AG04450 (cell line): ENCODE data around the gene THAP7. TPM values are rescaled to one million over a fixed set of nuclear protein-coding genes. Genes with fewer than 3 reads are reported as not detected.

Experiments
- CTCF ChIA-PET: fragments of 300-600, 350-600 bp; formaldehyde crosslinking; extraction: SDS; loops from one replicate; lab custom pipeline; 2022; ENCODE audit warnings: antibody characterized with exemption, inconsistent platforms; lab: Charles Lee
- POLR2A ChIA-PET: fragments of 350-600 bp; formaldehyde crosslinking; extraction: SDS; loops from one replicate; lab custom pipeline; 2021; ENCODE audit warnings: antibody characterized with exemption, inconsistent platforms; lab: Yijun Ruan, JAX
- DNase-seq: peaks from one replicate; pipeline ENCODE4 v3.0.0-alpha.2; 2011; ENCODE audit warnings: low read depth, low spot score
- H3K27ac ChIP-seq: one replicate; pipeline ENCODE4 v1.5.1; 2012; ENCODE audit warnings: low read depth, low read length, control low read depth
- H3K27me3 ChIP-seq: one replicate; pipeline ENCODE4 v1.6.0; 2012; ENCODE audit warnings: low read length; ENCODE audit not compliant: control insufficient read depth, insufficient read depth
- H3K4me3 ChIP-seq: 2 replicates; pipeline ENCODE4 v1.5.1; 2011; ENCODE audit warnings: mild to moderate bottlenecking, low read depth, low read length, control low read depth
- H3K9me3 ChIP-seq: 2 replicates; pipeline ENCODE4 v1.5.1; 2012; ENCODE audit warnings: low read length; ENCODE audit not compliant: control insufficient read depth, insufficient read depth
- CTCF ChIP-seq: IDR thresholded peaks from 2 replicates; pipeline ENCODE4 v1.5.1; 2011; ENCODE audit warnings: low read depth, low read length, control low read depth, inconsistent platforms
- polyA plus RNA-seq: library from polyadenylated mRNA; depleted of rRNA; stranded (reverse); fragments of >200 nt; gene quantifications from 2 replicates; pipeline ENCODE4 v1.2.3, GENCODE V29; 2011

The THAP7 gene
- polyA plus RNA-seq, 1 experiment, result 12.5 TPM

DNA sequence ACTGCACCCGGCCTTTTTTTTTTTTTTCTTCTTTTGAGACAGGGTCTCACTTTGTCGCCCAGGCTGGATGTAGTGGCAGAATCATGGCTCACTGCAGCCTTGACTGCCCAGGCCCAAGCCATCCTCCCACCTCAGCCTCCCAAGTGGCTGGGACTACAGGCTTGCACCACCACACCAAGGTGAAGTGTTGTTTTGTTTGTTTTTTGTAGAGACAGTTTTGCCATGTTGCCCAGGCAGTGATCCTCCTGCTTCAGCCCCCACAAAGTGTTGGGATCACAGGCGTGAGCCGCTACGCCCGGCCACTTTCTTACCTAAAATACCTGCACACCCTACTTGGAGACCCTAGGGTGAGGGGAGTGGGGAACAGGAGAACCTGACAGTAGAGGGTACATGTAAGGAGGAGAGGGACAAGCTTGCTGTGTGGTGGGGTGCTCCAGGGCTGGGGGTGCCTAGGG is 39.4 kb downstream of the THAP7 start:
- H3K27me3 ChIP-seq, result peaks cover 21% of the 10 kb centered on the region
- H3K9me3 ChIP-seq, result no peaks in the 10 kb centered on the region; the same call in 1 of the 2 replicates
- DNase-seq, result no peak
- no peak overlapping the region for H3K4me3 ChIP-seq
- TF ChIP-seq CTCF, result no peak
- no peak overlapping the region for H3K27ac ChIP-seq
- ChIA-PET CTCF (interaction anchor here (0.6 to 2.5 kb wide), 9 partner anchors 8 to 179 kb away, joined by 3 to 10 read pairs (median 4); partner anchors contain the start of gene CRKL), POLR2A (no interaction called here)

GRCh38 chr22:20960609-20961008 is 41.3 kb downstream of the THAP7 start:
- H3K9me3 ChIP-seq, result no peaks in the 10 kb centered on the region; the same call in 1 of the 2 replicates
- POLR2A ChIA-PET, result no interaction called here
- CTCF ChIA-PET, result interaction anchor here (0.6 to 5.7 kb wide), 3 partner anchors 10 to 395 kb away, joined by 3 to 25 read pairs (median 8); no protein-coding TSS in a partner anchor
- no peak for TF ChIP-seq CTCF
- DNase-seq, result no peak
- peaks cover 12% of the 10 kb centered on the region for H3K27me3 ChIP-seq
- no peak overlapping the region for H3K4me3 ChIP-seq
- H3K27ac ChIP-seq, result no peak overlapping the region

DNA sequence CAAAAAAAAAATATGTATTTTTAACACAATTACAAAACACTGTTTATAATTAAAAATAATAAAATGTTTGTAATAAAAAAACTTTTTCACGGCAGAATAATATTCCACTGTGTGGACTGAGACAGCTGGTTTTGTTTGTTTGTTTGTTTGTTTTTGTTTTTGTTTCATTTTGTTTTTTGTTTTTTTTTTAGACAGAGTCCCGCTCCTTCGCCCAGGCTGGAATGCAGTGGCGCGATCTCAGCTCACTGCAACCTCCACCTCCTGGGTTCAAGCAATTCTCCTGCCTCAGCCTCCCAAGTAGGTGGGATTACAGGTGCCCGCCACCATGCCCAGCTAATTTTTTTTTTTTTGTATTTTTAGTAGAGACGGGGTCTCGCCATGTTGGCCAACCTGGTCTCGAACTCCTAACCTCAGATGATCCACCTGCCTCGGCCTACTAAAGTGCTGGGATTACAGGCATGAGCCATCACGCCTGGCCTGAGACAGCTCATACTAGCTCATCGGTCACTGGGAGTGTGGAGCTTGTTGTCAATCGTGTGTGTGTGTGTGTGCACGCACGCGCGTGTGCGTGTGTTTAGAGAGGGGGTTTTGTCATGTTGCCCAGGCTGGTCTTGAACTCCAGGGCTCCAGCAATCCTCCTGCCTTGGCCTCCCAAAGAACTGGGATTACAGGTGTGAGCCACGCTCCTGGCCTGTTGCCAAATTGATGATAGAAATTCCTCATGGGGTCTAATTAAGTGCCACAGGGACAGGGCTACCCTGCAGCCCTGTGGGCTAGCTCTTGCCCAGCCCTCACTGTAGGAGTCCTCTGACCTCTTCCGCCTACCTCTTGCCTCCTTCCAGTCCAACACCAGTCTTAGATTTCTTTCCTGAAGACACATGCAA is 42.1 kb downstream of the THAP7 start:
- TF ChIP-seq CTCF, result no peak

GRCh38 chr22:20957683-20958431 is 44.1 kb downstream of the THAP7 start:
- Histone ChIP-seq H3K4me3 (peak overlapping the region; percentile 70), H3K27ac (no peak overlapping the region), H3K27me3 (no peaks in the 10 kb centered on the region), H3K9me3 (no peaks in the 10 kb centered on the region)
- DNase-seq, result no peak
- no peak for TF ChIP-seq CTCF
- CTCF ChIA-PET, result interaction anchor here (0.6 to 5.7 kb wide), 5 partner anchors 9 to 154 kb away, joined by 3 to 25 read pairs (median 3); partner anchors contain the start of genes AIFM3 and LZTR1
- POLR2A ChIA-PET, result interaction anchor here (0.6 to 2.0 kb wide), 5 partner anchors 24 to 686 kb away, joined by 3 to 15 read pairs (median 5); partner anchors contain the start of gene LZTR1

More for the DNA sequence above, 42.1 kb downstream of the THAP7 start:
- peaks cover 7% of the 10 kb centered on the region for H3K27me3 ChIP-seq
- ChIA-PET POLR2A (no interaction called here), CTCF (interaction anchor here (0.6 to 5.7 kb wide), 5 partner anchors 11 to 394 kb away, joined by 3 to 25 read pairs (median 7); no protein-coding TSS in a partner anchor)
- no peak overlapping the region for H3K27ac ChIP-seq
- no peaks in the 10 kb centered on the region for H3K9me3 ChIP-seq
- DNase-seq, result no peak
- no peak overlapping the region for H3K4me3 ChIP-seq
